8988T (cell line): ENCODE results near the gene ZNF441.
"Not testable (repeated sequence)": the region's sequence is repeated elsewhere in the genome, so short reads cannot be mapped to it uniquely, and the experiment has no call there.

Experiments
- DNase-seq: peaks from one replicate; pipeline ENCODE4 v3.0.0; 2011

ZNF441 gene

DNA sequence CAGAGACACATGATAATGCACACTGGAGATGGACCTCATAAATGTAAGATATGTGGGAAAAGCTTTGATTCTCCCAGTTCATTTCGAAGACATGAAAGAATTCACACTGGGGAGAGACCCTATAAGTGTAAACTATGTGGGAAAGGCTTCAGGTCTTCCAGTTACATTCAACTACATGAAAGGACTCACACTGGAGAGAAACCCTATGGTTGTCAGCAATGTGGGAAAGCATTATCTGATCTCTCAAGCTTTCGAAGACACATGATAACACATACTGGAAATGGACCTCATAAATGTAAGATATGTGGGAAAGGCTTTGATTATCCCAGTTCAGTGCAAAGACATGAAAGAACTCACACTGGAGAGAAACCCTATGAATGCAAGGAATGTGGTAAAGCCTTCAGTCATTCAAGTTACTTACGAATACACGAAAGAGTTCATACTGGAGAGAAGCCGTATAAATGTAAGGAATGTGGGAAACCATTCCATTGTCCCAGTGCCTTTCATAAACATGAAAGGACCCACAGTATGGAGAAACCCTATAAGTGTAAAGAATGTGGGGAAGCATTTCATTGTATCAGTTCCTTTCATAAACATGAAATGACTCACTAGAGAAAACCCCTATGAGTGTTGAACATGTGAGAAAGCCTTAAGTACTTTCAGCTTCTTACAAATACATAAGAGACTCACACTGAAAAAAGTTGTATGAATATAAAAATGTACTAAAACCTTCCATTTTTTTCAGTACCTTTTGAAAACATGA, 14.7 kb downstream of the ZNF441 start:
- DNase-seq: no peak

DNA sequence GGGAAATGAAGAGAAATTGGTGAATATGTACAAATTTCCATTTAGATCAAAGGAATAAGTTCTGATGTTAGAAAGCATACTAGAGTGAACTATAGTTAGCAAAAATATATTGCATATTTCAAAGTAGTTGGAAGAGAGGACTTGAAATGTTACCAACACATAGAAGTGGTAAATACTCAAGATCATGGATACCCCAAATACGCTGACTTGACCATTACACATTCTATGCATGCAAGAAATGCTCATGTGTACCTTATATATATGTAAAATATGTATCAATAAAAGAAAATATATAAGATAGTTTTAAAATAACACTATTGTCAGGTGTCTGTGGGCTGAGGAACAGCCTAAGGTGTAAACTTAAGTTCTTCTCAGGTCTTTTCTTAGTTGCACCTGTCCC, 17.0 kb downstream of the ZNF441 start:
- DNase-seq: no peak

GRCh38 chr19:11784356-11784755, 17.6 kb downstream of the ZNF441 start:
- DNase-seq: no peak

- no peak for DNase-seq
These were observed 20.7 kb downstream of the ZNF441 start for GRCh38 chr19:11787536-11787935.

- no peak for DNase-seq
These were observed 26.1 kb downstream of the ZNF441 start for GRCh38 chr19:11792942-11793341.

GRCh38 chr19:11797491-11797890, 30.7 kb downstream of the ZNF441 start:
- DNase-seq: peak; percentile 40

DNA sequence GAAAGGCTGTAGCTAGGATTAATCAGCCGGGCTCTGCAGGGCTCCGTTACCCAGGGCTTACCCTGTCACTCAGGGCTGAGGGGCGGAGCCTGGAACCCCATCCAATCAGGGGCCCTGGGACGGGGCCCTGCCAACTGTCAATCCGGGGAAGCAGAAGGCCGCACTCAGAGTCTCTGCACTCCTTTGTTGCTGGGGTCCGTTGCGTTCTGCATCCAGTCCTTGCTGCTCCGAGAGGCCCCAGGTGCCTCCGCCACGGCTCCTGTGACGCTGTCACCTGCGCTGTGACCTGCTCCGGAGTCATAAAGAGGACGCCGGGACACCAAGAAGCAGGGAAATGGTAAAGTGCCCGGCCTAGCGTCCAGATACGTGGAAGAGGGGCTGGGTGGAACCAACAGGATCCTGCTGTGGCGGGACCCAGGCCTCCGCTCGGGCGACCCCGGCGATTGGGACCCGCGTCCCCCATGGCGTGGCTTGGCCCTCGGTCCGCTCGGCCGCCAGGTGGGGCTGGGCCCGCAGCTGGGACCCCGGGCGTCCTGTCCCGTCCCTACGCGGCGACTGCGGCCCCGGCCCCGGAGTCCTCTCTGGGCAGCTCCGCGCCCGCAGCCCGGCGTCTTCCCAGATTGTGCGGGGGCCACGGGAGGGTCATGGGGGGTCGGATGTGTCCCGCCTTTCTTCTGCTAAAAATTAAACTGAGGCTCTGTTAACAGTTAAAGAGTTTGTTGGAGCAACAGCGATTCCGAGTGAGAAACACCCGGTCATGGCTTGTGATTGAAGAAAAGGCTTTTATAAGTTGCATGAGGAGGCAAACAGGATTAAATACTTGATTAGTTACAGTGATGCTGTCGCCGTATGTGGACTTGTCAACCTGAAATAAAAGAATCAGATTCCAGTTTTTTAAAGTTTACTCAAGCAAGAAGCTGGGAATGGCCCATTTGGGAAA, 31.9 kb downstream of the ZNF441 start, which contains the start of gene ZNF491:
ZNF491 (plus strand) TSS at position 133 of the 940 bp plus-strand sequence. CDS start 7,431 bp downstream, outside the sequence.
- DNase-seq: peak; percentile 70

DNA sequence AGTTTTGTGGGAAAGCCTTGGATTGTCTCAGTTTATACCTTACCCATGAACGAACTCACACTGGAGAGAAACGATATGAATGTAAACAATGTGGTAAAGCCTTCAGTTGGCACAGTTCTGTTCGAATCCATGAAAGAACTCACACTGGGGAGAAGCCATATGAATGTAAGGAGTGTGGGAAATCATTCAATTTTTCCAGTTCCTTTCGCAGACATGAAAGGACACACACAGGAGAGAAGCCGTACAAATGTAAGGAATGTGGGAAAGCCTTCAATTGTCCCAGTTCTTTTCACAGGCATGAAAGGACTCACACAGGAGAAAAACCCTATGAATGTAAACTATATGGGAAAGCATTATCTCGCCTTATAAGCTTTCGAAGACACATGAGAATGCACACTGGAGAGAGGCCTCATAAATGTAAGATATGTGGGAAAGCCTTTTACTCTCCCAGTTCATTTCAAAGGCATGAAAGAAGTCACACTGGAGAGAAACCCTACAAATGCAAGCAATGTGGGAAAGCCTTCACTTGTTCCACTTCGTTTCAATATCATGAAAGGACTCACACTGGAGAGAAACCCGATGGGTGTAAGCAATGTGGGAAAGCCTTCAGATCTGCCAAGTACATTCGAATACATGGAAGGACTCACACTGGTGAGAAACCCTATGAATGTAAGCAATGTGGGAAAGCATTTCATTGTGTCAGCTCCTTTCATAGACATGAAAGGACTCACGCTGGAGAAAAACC, 39.7 kb downstream of the ZNF441 start:
- DNase-seq: no peak

GRCh38 chr19:11807099-11807380, 40.2 kb downstream of the ZNF441 start:
- no peak for DNase-seq

DNA sequence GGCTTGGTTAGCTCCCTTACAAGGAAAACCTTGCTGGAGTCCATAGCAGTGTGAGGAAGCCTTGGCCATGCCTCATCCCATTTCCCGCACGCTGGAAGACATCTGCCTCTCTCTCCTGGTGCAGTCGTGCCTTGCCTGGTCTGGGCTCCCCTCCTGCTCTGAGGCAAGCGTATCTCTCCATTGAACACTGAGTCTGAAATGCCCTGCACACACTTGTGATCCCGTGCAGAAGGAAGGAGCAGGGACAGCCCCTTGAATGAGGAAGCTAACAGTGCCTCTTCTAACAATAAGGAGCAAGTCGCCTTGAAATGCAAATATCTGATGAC, 46.9 kb downstream of the ZNF441 start:
- no peak for DNase-seq

DNA sequence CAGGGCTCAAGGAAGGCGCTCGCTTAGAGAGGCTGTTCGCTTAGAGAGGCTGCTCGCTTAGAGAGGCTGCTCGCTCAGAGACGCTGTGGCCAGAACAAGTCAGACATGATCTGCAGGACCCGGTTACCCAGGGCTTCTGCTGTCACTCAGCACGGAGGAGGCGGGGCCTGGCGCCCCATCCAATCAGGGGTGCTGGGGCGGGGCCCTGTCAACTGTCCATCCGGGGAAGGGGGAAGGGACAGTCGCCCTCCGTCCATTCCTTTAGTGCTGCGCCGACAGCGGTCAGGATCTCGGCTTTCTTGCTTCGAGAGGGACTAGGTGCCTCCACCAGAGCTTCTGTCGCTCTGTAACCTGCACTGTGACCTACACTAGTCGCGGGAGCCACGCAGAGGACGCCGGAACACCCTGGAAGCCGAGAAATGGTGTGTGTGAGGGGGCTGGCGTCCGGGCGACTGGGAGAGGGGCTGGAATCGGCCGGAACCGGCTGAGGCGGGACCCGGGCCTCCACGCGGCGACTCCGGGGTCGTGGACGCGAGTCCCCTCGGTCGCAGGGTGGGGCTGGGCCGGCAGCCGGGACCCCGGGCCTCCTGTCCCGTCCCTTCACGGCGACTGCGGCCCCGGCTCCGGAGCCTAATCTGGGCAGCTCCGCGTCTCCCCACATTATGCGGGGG, 47.4 kb downstream of the ZNF441 start, which contains the start of gene ZNF440:
ZNF440 (plus strand) TSS at position 245 of the 671 bp plus-strand sequence; CDS start at position 420, 175 bp downstream.
- peak; percentile 70 for DNase-seq

DNA sequence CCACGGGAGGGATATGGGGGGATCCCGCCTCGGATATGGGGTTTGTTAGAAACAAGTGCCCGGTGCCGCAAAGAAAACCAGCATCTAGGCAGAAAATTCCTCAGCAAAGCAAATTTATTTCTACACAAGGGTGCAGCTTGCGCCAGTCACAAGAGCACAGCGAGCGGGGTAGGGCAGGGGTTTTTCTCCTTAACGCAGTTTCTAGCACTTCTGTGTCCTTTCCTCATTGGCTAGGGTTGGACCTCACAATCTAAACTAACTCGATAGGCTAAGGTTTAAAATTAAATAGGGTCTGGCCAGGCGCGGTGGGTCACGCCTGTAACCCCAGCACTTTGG, 47.9 kb downstream of the ZNF441 start:
- DNase-seq: no peak

DNA sequence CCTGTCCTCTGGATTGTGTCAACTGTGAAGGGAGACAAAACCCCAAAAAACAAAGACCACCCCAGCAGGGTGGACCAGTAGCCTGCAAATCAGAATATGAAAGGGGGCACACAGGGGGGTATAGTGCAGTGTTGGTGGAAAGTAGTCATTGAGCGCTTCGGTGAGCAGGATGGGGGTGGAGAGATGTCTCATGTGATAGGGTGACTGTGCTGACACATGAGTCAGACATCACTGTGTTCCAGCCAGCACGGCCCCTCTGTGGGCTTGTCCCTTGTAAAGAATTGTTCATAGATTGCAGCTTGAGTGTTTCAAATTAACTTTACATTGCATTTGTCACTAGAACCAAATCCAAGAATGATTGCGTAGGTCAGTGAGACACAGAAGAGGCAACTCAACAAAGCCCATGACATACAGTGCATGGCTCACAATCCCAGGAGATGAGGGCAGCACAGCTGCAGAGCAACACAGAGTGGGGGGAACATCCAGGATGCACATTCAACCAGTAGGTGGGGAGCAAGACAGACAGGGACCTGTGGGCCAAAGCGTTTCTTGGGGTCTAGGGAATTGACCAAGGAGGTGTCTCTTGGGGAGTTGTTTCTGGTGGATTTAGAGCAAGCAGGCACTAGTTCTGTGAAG, 54.8 kb downstream of the ZNF441 start:
- DNase-seq: no peak

DNA sequence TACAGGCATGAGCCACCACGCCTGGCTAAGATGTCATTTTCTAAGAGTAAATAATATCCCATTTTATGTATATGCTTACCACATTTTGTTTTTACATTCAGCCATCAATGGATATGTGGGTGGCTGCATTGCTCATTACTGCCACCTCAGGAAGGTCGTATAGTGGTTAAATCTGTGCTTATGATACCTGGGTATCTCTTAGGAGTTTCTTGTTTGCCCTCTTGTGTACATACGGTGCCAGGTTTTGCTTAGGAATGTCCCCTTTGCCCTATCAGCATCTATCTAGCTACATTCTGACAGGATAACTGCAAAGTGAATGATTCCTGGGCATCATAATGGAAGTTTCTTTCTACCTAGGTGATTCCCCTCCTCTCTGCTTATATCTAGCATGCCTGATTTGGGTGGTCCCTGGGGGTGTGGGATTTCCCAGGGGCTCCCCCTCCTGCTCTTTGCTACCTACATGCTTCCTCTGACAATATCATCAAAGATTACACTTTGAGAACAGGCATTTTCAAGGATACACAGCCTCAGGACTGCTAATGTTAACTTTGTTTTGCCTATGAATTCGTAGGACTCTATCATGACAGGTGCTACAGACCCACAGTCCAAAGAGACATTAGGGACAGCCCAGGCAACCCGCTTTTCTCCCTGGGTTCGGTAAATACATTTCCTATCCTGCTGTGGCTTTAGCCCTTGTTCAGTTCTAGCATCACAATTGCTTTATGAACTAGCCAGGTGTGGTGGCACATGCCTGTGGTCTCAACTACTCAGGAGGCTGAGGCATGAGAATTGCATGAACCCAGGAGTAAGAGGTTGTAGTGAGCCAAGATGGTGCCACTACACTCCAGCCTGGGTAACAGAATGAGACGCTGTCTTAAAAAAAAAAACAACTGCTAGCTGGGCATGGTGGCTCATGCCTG, 62.4 kb downstream of the ZNF441 start:
- not testable (repeated sequence) for DNase-seq

DNA sequence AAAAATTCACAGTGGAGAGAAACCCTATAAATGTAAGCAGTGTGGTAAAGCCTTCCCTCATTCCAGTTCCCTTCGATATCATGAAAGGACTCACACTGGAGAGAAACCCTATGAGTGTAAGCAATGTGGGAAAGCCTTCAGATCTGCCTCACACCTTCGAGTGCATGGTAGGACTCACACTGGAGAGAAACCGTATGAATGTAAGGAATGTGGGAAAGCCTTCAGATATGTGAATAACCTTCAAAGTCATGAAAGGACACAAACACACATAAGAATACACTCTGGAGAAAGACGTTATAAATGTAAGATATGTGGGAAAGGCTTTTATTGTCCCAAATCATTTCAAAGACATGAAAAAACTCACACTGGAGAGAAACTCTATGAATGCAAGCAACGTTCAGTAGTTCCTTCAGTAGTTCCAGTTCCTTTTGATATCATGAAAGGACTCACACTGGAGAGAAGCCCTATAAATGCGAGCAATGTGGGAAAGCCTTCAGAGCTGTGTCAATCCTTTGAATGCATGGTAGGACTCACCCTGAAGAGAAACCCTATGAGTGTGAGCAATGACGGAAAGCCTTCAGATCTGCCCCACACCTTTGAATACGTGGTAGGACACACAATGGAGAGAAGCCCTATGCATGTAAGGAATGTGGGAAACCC, 65.6 kb downstream of the ZNF441 start:
- DNase-seq: no peak

DNA sequence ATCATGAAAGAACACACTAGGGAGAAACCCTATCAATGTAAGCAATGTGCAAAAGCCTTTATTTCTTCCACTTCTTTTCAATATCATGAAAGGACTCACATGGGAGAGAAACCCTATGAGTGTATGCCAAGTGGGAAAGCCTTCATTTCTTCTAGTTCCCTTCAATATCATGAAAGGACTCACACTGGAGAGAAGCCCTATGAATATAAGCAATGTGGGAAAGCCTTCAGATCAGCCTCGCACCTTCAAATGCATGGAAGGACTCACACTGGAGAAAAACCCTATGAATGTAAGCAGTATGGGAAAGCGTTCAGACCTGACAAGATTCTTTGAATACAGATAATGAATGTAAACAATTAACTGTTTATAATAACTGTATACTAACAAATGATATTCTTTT, 66.7 kb downstream of the ZNF441 start:
- DNase-seq: no peak
